OCI-LY1 (cell line): ENCODE results near the gene OLAH.

ENCODE experiments used
- H2AFZ ChIP-seq: fragments of 200-600 bp; sonication (generic), shearing (Covaris generic); 2 replicates; pipeline ENCODE4 v1.6.0; 2014; ENCODE audit warnings: antibody characterized with exemption, mild to moderate bottlenecking, low read length
- H3F3A ChIP-seq: fragments of 200-600 bp; sonication (generic), shearing (Covaris generic); 2 replicates; pipeline ENCODE4 v1.6.0; 2014; ENCODE audit warnings: mild to moderate bottlenecking, antibody characterized with exemption, low read length, moderate library complexity; ENCODE audit not compliant: insufficient read depth
- H3K27ac ChIP-seq: fragments of 200-600 bp; sonication (generic); 2 replicates; pipeline ENCODE4 v1.5.1; 2014; ENCODE audit warnings: low read length, mixed run types, mild to moderate bottlenecking, low read depth; ENCODE audit not compliant: poor library complexity, severe bottlenecking
- H3K27me3 ChIP-seq: fragments of 200-600 bp; sonication (generic); 2 replicates; pipeline ENCODE4 v1.6.0; 2014; ENCODE audit warnings: antibody characterized with exemption, mild to moderate bottlenecking, low read length, moderate library complexity; ENCODE audit not compliant: insufficient read depth
- H3K36me3 ChIP-seq: fragments of 200-600 bp; sonication (generic); 2 replicates; pipeline ENCODE4 v1.6.1; 2014; ENCODE audit warnings: mild to moderate bottlenecking, antibody characterized with exemption, low read length, moderate library complexity, mixed read lengths; ENCODE audit not compliant: insufficient read depth
- H3K4me1 ChIP-seq: fragments of 200-600 bp; sonication (generic); 2 replicates; pipeline ENCODE4 v1.5.1; 2014; ENCODE audit warnings: mild to moderate bottlenecking, low read length, moderate library complexity; ENCODE audit not compliant: insufficient read depth, severe bottlenecking
- H3K4me2 ChIP-seq: fragments of 200-600 bp; sonication (generic), shearing (Covaris generic); 2 replicates; pipeline ENCODE4 v1.6.1; 2014; ENCODE audit warnings: low read length
- H3K4me3 ChIP-seq: fragments of 200-600 bp; sonication (generic); 2 replicates; pipeline ENCODE4 v1.5.1; 2014; ENCODE audit warnings: low read length, low read depth, mild to moderate bottlenecking, mixed read lengths; ENCODE audit not compliant: poor library complexity, severe bottlenecking
- H3K79me2 ChIP-seq: fragments of 200-600 bp; shearing (Covaris generic); 2 replicates; pipeline ENCODE4 v1.6.1; 2016; ENCODE audit warnings: mixed run types, low read length, mixed read lengths; ENCODE audit not compliant: insufficient read depth
- H3K9ac ChIP-seq: fragments of 200-600 bp; sonication (generic), shearing (Covaris generic); 2 replicates; pipeline ENCODE4 v1.6.1; 2014; ENCODE audit warnings: mild to moderate bottlenecking, low read length, mixed read lengths
- H3K9me2 ChIP-seq: fragments of 200-600 bp; sonication (generic), shearing (Covaris generic); 2 replicates; pipeline ENCODE4 v1.6.1; 2014; ENCODE audit warnings: low read depth, mild to moderate bottlenecking, low read length, mixed read lengths
- H3K9me3 ChIP-seq: fragments of 200-600 bp; shearing (Covaris generic); 2 replicates; pipeline ENCODE4 v1.6.1; 2014; ENCODE audit warnings: low read length, mixed read lengths
- H4K20me1 ChIP-seq: fragments of 200-600 bp; sonication (generic), shearing (Covaris generic); 2 replicates; pipeline ENCODE4 v1.6.0; 2016; ENCODE audit warnings: mild to moderate bottlenecking, low read length; ENCODE audit not compliant: insufficient read depth
- CTCF ChIP-seq: fragments of 200-600 bp; sonication (generic), shearing (Covaris generic); IDR thresholded peaks from 2 replicates; pipeline ENCODE4 v1.5.1; 2017; ENCODE audit warnings: mild to moderate bottlenecking, antibody characterized with exemption, low read length, moderate library complexity, mixed read lengths
- EZH2 ChIP-seq: fragments of 200-600 bp; sonication (generic), shearing (Covaris generic); IDR thresholded peaks from 2 replicates; pipeline ENCODE4 v1.8.0; 2017; ENCODE audit warnings: borderline replicate concordance, mixed run types, mild to moderate bottlenecking, antibody characterized with exemption, low read length, moderate library complexity, mixed read lengths

OLAH gene

GRCh38 chr10:15088428-15089261 lies 44.9 kb downstream of the OLAH start, which contains the start of gene ACBD7:
TSS of gene ACBD7 (minus strand) at chr10:15088776. CDS start at chr10:15088728, 48 bp downstream.
- H3K79me2 ChIP-seq = no peaks in the 10 kb centered on the region
- H3K9me3 ChIP-seq = no peaks in the 10 kb centered on the region
- TF ChIP-seq CTCF (no peak), EZH2 (no peak)
- no peaks in the 10 kb centered on the region for H3K27me3 ChIP-seq
- H3K4me2 ChIP-seq = peak within 1 kb of the TSS; percentile 76
- no peaks in the 10 kb centered on the region for H3K36me3 ChIP-seq
- no peak within 1 kb of the TSS for H3K27ac ChIP-seq
- peak within 1 kb of the TSS; percentile 40 for H3K9ac ChIP-seq
- H3K4me3 ChIP-seq = peak within 1 kb of the TSS; percentile 67
- no peaks in the 10 kb centered on the region for H3K9me2 ChIP-seq
- H3K4me1 ChIP-seq = peaks cover 9% of the 10 kb centered on the region
- H4K20me1 ChIP-seq = no peaks in the 10 kb centered on the region
- H2AFZ ChIP-seq = no peak within 1 kb of the TSS
- no peaks in the 10 kb centered on the region for H3F3A ChIP-seq

GRCh38 chr10:15091418-15091817 lies 47.7 kb downstream of the OLAH start:
- Histone ChIP-seq H3K27ac (no peak overlapping the region), H3K4me1 (peaks cover 8% of the 10 kb centered on the region), H3K27me3 (no peaks in the 10 kb centered on the region), H3K4me3 (no peak overlapping the region), H3K79me2 (no peaks in the 10 kb centered on the region), H3K9ac (no peak overlapping the region), H2AFZ (no peak overlapping the region), H3K9me3 (no peaks in the 10 kb centered on the region), H3K4me2 (no peak overlapping the region), H4K20me1 (no peaks in the 10 kb centered on the region), H3K9me2 (no peaks in the 10 kb centered on the region), H3K36me3 (no peaks in the 10 kb centered on the region), H3F3A (no peaks in the 10 kb centered on the region)
- TF ChIP-seq CTCF (no peak), EZH2 (no peak)

GRCh38 chr10:15092855-15093408 lies 49.2 kb downstream of the OLAH start:
- H3K4me3 ChIP-seq = no peak overlapping the region
- H3K36me3 ChIP-seq = no peaks in the 10 kb centered on the region
- no peaks in the 10 kb centered on the region for H3K27me3 ChIP-seq
- H4K20me1 ChIP-seq = no peaks in the 10 kb centered on the region
- no peaks in the 10 kb centered on the region for H3K9me2 ChIP-seq
- H3K4me1 ChIP-seq = peaks cover 11% of the 10 kb centered on the region
- no peak overlapping the region for H3K9ac ChIP-seq
- H2AFZ ChIP-seq = no peak overlapping the region
- H3K27ac ChIP-seq = no peak overlapping the region
- H3K9me3 ChIP-seq = no peaks in the 10 kb centered on the region
- no peak overlapping the region for H3K4me2 ChIP-seq
- peaks cover 4% of the 10 kb centered on the region; the same call in 1 of the 2 replicates for H3K79me2 ChIP-seq
- no peak for TF ChIP-seq CTCF
- no peak for TF ChIP-seq EZH2
- no peaks in the 10 kb centered on the region for H3F3A ChIP-seq
